Epithelial cell of esophagus (primary cell): ENCODE results near the gene DRC1.
A peak's percentile ranks its signal among the peaks of the same experiment; 100 is the strongest.

Source experiments
- DNase-seq: peaks from one replicate; pipeline ENCODE4 v3.0.0; 2010; ENCODE audit warnings: low read depth
- H3K4me3 ChIP-seq: 2 replicates; pipeline ENCODE4 v1.5.1; 2011; ENCODE audit warnings: mild to moderate bottlenecking, low read length, control low read depth
- TF ChIP-seq, protein P1 (sequence below): IDR thresholded peaks from 2 replicates; pipeline ENCODE4 v1.5.1; 2011; ENCODE audit warnings: low read depth, mild to moderate bottlenecking, low read length, control low read depth, inconsistent platforms; ENCODE audit not compliant: insufficient read depth; ENCODE audit errors: missing control alignments

Gene DRC1

DNA sequence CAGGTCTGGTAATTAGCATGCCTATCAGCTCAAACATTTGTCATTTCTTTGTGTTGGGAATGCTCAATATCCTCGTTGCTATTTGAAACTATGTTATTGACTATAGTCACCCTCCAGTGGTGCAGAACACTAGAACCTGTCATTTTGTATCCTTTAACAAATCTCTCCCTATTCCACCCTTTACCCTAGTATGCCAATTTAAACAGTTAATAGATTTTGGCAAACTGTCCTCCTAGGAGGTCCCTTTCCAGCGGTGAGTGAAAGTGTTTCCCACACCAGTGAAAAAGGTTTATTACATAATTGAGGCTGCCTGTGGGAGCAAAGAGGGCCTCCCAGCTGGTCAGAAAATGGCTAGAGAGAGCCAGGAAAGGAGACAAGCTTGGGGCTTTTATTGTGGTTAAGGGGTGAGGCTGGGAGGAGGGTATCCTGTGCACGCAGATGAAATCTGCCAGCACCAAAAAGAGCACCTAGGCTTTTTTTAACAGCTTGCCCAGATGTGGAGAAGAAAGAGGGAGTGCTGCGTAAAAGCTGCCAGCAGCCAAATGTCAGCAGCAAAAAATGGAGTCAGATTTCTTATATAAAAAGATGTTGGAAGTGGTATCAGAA, 1.8 kb upstream of the DRC1 start:
- no peak for DNase-seq
- TF ChIP-seq, protein P1, sequence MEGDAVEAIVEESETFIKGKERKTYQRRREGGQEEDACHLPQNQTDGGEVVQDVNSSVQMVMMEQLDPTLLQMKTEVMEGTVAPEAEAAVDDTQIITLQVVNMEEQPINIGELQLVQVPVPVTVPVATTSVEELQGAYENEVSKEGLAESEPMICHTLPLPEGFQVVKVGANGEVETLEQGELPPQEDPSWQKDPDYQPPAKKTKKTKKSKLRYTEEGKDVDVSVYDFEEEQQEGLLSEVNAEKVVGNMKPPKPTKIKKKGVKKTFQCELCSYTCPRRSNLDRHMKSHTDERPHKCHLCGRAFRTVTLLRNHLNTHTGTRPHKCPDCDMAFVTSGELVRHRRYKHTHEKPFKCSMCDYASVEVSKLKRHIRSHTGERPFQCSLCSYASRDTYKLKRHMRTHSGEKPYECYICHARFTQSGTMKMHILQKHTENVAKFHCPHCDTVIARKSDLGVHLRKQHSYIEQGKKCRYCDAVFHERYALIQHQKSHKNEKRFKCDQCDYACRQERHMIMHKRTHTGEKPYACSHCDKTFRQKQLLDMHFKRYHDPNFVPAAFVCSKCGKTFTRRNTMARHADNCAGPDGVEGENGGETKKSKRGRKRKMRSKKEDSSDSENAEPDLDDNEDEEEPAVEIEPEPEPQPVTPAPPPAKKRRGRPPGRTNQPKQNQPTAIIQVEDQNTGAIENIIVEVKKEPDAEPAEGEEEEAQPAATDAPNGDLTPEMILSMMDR, result no peak
- H3K4me3 ChIP-seq, result no peak overlapping the region

- TF ChIP-seq, protein P1, result no peak
- peak; percentile 87 for DNase-seq
Observed at GRCh38 chr2:26400723-26401122, 997 bp upstream of the DRC1 start.

DNA sequence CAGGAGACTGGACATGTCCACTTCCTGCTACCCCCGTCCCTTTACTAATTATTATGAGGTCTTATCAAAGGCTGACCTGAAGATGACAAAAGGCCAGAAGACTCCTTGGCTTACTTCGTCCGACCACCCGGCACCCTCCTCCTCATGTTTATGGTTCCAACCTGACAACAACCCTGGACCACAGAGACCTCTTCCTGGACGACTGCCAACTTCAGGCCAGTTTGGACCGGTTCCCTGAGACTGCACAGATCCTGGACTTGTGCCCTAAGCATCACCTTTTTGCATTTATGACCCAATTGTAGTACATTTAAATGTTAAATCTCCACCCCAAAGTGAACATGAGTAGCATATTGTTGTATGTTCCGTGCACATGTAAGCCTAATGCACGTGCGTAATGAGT, 5.8 kb downstream of the DRC1 start:
- DNase-seq, result no peak
- H3K4me3 ChIP-seq, result no peak overlapping the region
- TF ChIP-seq, protein P1, result no peak

More at GRCh38 chr2:26400723-26401122, 997 bp upstream of the DRC1 start:
- H3K4me3 ChIP-seq, result no peak overlapping the region

DNA sequence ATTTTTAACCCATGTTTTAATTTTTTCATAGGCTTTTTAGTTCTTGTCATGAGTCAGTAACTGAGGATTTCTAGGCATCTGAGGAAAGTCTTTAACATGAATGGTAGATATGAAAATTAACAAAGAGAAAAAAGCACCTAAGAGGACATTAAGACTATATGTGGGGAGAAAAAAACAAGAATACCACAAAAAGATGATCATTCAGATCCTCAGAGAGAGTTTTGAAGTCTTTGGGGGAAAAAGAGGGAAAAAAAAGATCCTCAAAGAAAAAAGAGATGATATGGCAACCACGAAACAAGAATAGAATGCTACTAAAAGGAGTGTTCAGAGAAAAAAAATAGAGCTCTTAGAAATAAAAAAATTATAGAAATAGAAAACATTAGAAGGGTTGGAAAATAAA, 8.1 kb downstream of the DRC1 start:
- no peak overlapping the region for H3K4me3 ChIP-seq
- TF ChIP-seq, protein P1, result no peak
- DNase-seq, result no peak

DNA sequence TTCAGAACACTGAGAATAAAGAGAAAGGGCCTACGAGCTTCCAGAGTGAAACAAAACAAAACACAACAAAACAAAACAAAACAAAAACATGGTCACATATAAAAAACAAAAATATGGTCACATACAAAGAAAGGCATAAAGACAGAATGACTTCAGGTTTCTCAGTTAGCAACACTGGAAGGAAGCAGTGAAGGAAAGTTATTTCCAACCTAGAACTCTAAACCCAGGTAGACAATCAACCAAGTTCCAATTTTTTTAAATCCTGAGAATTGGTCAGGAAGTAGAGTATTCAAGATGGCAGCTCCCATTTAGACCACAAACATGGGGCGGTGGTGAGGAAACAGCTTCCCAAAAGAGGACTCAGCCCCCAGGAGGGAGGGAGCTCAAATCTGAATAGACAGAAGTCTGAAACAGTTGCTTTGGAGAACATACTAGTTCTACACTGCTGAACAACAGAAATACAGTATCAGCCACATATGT, 9.1 kb downstream of the DRC1 start:
- no peak overlapping the region for H3K4me3 ChIP-seq
- TF ChIP-seq, protein P1, result no peak
- no peak for DNase-seq

DNA sequence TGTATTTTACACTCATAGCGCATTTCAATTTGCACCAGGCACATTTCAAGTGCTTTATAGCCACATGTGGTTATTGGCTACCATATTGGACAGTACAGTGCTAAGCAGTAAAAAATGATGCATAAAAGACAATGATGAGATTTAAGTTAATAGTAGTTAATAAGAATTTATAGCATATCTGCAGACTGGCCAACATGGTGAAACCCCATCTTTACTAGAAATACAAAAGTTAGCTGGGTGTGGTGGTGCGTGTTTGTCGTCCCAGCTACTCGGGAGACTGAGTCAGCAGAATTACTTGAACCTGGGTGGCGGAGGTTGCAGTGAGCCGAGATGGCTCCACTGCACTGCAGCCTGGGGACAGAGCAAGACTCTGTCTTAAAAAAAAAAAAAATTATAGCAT, 9.7 kb downstream of the DRC1 start:
- no peak overlapping the region for H3K4me3 ChIP-seq
- no peak for DNase-seq
- TF ChIP-seq, protein P1, result no peak

- no peak for DNase-seq
- TF ChIP-seq, protein P1, result no peak
- H3K4me3 ChIP-seq, result no peak overlapping the region
Observed at GRCh38 chr2:26412091-26412673, 10.5 kb downstream of the DRC1 start.
